ENCODE data around the gene PCDHGA4. TPM values are rescaled to one million over a fixed set of nuclear protein-coding genes. Genes with fewer than 3 reads are reported as not detected.

Gene PCDHGA4
- total RNA-seq, 1 experiment from 2014 or later, result 0.07 TPM

GRCh38 chr5:141397756-141398551 lies 43.1 kb downstream of the PCDHGA4 start, which contains the start of gene PCDHGB5:
PCDHGB5 (plus strand) TSS chr5:141397947; CDS start chr5:141398128, 181 bp downstream.

DNA sequence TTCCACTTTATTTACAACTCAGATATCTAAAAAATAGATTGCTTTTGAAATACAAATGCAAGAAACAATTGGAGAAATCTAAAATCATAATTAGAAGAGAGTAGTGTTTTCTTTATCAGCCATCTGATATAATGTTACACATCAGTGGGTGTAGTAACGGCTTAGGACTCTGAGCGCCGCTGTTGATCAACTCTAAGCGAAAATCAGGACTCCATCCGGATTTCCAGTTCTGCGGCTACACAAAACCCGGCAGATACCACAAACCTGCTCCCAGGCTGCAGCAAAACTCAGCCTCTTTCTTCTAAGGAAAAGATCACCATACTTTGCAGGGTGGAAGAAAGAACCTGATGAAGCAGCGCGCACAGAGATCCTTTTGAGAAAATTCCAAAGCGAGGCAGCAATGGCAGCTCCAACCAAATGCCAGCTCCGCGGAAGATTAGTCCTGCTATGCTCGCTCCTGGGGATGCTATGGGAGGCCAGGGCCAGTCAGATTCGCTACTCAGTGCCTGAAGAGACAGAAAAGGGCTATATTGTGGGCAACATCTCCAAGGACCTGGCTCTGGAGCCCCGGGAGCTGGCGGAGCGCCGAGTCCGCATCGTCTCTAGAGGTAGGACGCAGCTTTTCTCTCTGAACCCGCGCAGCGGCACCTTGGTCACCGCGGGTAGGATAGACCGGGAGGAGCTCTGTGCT lies 47.9 kb downstream of the PCDHGA4 start, which contains the start of gene PCDHGA9:
Gene PCDHGA9, plus strand, starts transcription at position 226 of the 691 bp plus-strand sequence. Its CDS starts 175 bp downstream, at position 401.

Other genes with a start within 250 kb of the PCDHGA4 start
- 0.07 to 0.13 TPM (median 0.09 TPM) in 4 of 5 replicates, not detected in the other for gene PCDHB4, start 233.2 kb upstream of the PCDHGA4 start, total RNA-seq (2022; extraction: Qiagen RNA extraction)
- 1.2 to 1.6 TPM (median 1.3 TPM) in 5 replicates for gene PCDHB5, start 219.8 kb upstream of the PCDHGA4 start, total RNA-seq (2022; extraction: Qiagen RNA extraction)
- gene PCDHB6, start 205.0 kb upstream of the PCDHGA4 start, total RNA-seq (2022; extraction: Qiagen RNA extraction), result 0.79 to 1.1 TPM (median 0.90 TPM) in 5 replicates
- gene PCDHB7, start 182.4 kb upstream of the PCDHGA4 start, total RNA-seq (2022; extraction: Qiagen RNA extraction), result 0.05 TPM in 1 of 5 replicates, not detected in the others
- 0.19 to 0.42 TPM (median 0.22 TPM) in 5 replicates for gene PCDHB8, start 177.2 kb upstream of the PCDHGA4 start, total RNA-seq (2022; extraction: Qiagen RNA extraction)
- 0.05 to 0.08 TPM (median 0.05 TPM) in 4 of 5 replicates, not detected in the other for gene PCDHB16, start 172.6 kb upstream of the PCDHGA4 start, total RNA-seq (2022; extraction: Qiagen RNA extraction)
- gene PCDHB9, start 167.9 kb upstream of the PCDHGA4 start, total RNA-seq (2022; extraction: Qiagen RNA extraction), result 0.03 to 0.26 TPM (median 0.05 TPM) in 3 of 5 replicates, not detected in the others
- gene PCDHB10, start 162.7 kb upstream of the PCDHGA4 start, total RNA-seq (2022; extraction: Qiagen RNA extraction), result not detected in 5 replicates
- gene PCDHB11, start 155.4 kb upstream of the PCDHGA4 start, total RNA-seq (2022; extraction: Qiagen RNA extraction), result 0.05 to 0.08 TPM (median 0.08 TPM) in 4 of 5 replicates, not detected in the other
- gene PCDHB12, start 146.3 kb upstream of the PCDHGA4 start, total RNA-seq (2022; extraction: Qiagen RNA extraction), result 0.06 TPM in 1 of 5 replicates, not detected in the others
- gene PCDHB13, start 141.1 kb upstream of the PCDHGA4 start, total RNA-seq (2022; extraction: Qiagen RNA extraction), result 0.04 to 0.12 TPM (median 0.05 TPM) in 5 replicates
- 0.05 to 0.21 TPM (median 0.14 TPM) in 5 replicates for gene PCDHB14, start 131.7 kb upstream of the PCDHGA4 start, total RNA-seq (2022; extraction: Qiagen RNA extraction)
- gene PCDHB15, start 109.6 kb upstream of the PCDHGA4 start, total RNA-seq (2022; extraction: Qiagen RNA extraction), result 0.06 to 0.11 TPM (median 0.10 TPM) in 3 of 5 replicates, not detected in the others
- not detected in 5 replicates for gene SLC25A2, start 51.0 kb upstream of the PCDHGA4 start, total RNA-seq (2022; extraction: Qiagen RNA extraction)
- gene TAF7, start 34.2 kb upstream of the PCDHGA4 start, total RNA-seq (2022; extraction: Qiagen RNA extraction), result 60.0 to 73.5 TPM (median 68.7 TPM) in 5 replicates
- 0.24 to 0.29 TPM (median 0.26 TPM) in 5 replicates for gene PCDHGA1, start 24.5 kb upstream of the PCDHGA4 start, total RNA-seq (2022; extraction: Qiagen RNA extraction)
- 0.42 to 0.91 TPM (median 0.68 TPM) in 5 replicates for gene PCDHGA2, start 16.3 kb upstream of the PCDHGA4 start, total RNA-seq (2022; extraction: Qiagen RNA extraction)
- gene PCDHGA3, start 11.2 kb upstream of the PCDHGA4 start, total RNA-seq (2022; extraction: Qiagen RNA extraction), result not detected in 5 replicates
- gene PCDHGB1, start 4.9 kb upstream of the PCDHGA4 start, total RNA-seq (2022; extraction: Qiagen RNA extraction), result 1.3 to 2.0 TPM (median 1.9 TPM) in 5 replicates
- 0.06 to 0.11 TPM (median 0.07 TPM) in 4 of 5 replicates, not detected in the other for gene PCDHGB2, start 5.0 kb downstream of the PCDHGA4 start, total RNA-seq (2022; extraction: Qiagen RNA extraction)
- gene PCDHGA5, start 9.1 kb downstream of the PCDHGA4 start, total RNA-seq (2022; extraction: Qiagen RNA extraction), result 0.09 to 0.17 TPM (median 0.14 TPM) in 5 replicates
- gene PCDHGB3, start 15.2 kb downstream of the PCDHGA4 start, total RNA-seq (2022; extraction: Qiagen RNA extraction), result 0.10 to 0.31 TPM (median 0.21 TPM) in 5 replicates
- 0.13 to 0.27 TPM (median 0.21 TPM) in 5 replicates for gene PCDHGA6, start 18.9 kb downstream of the PCDHGA4 start, total RNA-seq (2022; extraction: Qiagen RNA extraction)
- 0.69 to 1.1 TPM (median 0.90 TPM) in 5 replicates for gene PCDHGA7, start 27.7 kb downstream of the PCDHGA4 start, total RNA-seq (2022; extraction: Qiagen RNA extraction)
- gene PCDHGB4, start 32.7 kb downstream of the PCDHGA4 start, total RNA-seq (2022; extraction: Qiagen RNA extraction), result 0.55 to 1.0 TPM (median 0.97 TPM) in 5 replicates
- gene PCDHGA8, start 37.6 kb downstream of the PCDHGA4 start, total RNA-seq (2022; extraction: Qiagen RNA extraction), result 0.02 to 0.06 TPM (median 0.06 TPM) in 3 of 5 replicates, not detected in the others
- 1.6 to 2.6 TPM (median 2.2 TPM) in 5 replicates for gene PCDHGB5, start 42.9 kb downstream of the PCDHGA4 start, total RNA-seq (2022; extraction: Qiagen RNA extraction)
- gene PCDHGA9, start 47.8 kb downstream of the PCDHGA4 start, total RNA-seq (2022; extraction: Qiagen RNA extraction), result 0.06 to 0.08 TPM (median 0.06 TPM) in 3 of 5 replicates, not detected in the others
- gene PCDHGB6, start 53.0 kb downstream of the PCDHGA4 start, total RNA-seq (2022; extraction: Qiagen RNA extraction), result 0.08 to 0.13 TPM (median 0.12 TPM) in 5 replicates
- 0.02 to 0.03 TPM in 2 of 5 replicates, not detected in the others for gene PCDHGA10, start 58.0 kb downstream of the PCDHGA4 start, total RNA-seq (2022; extraction: Qiagen RNA extraction)
- 0.05 to 0.10 TPM (median 0.07 TPM) in 3 of 5 replicates, not detected in the others for gene PCDHGB7, start 62.7 kb downstream of the PCDHGA4 start, total RNA-seq (2022; extraction: Qiagen RNA extraction)
- 0.04 to 0.06 TPM (median 0.05 TPM) in 3 of 5 replicates, not detected in the others for gene PCDHGA11, start 66.0 kb downstream of the PCDHGA4 start, total RNA-seq (2022; extraction: Qiagen RNA extraction)
- gene PCDHGA12, start 75.5 kb downstream of the PCDHGA4 start, total RNA-seq (2022; extraction: Qiagen RNA extraction), result 0.02 TPM in 1 of 5 replicates, not detected in the others
- 5.1 to 6.3 TPM (median 5.9 TPM) in 5 replicates for gene PCDHGC3, start 120.9 kb downstream of the PCDHGA4 start, total RNA-seq (2022; extraction: Qiagen RNA extraction)
- gene PCDHGC4, start 130.0 kb downstream of the PCDHGA4 start, total RNA-seq (2022; extraction: Qiagen RNA extraction), result not detected in 5 replicates
- gene PCDHGC5, start 134.1 kb downstream of the PCDHGA4 start, total RNA-seq (2022; extraction: Qiagen RNA extraction), result not detected in 5 replicates